Measurements from ENCODE around the gene ARPC2. TPM values are rescaled to one million over a fixed set of nuclear protein-coding genes. Genes with fewer than 3 reads are reported as not detected.
A peak's percentile ranks its signal among the peaks of the same experiment; 100 is the strongest.

The ARPC2 gene
- polyA plus RNA-seq, 1 donor (not counting 4 experiments of a cell fraction or from before 2014, with no cell fraction given), result 1,121 TPM

GRCh38 chr2:218296847-218297246 lies 79.9 kb downstream of the ARPC2 start:
- Histone ChIP-seq H3K9me1 (ENCODE audit: control insufficient read depth, extremely low read depth, insufficient read depth, low read length) (no peaks in the 10 kb centered on the region), H2AFZ (ENCODE audit: control insufficient read depth, low read length) (no peak overlapping the region), H3K9me3 (ENCODE audit: control insufficient read depth, low read depth, low read length) (no peaks in the 10 kb centered on the region), H3K27me3 (ENCODE audit: control insufficient read depth, extremely low read depth, insufficient read depth, low read length) (no peaks in the 10 kb centered on the region), H3K9ac (ENCODE audit: control insufficient read depth, extremely low read depth, insufficient read depth, low read length) (peak overlapping the region; percentile 77), H3K4me1 (ENCODE audit: control insufficient read depth, extremely low read depth, insufficient read depth, low read length) (peaks cover 68% of the 10 kb centered on the region), H3K4me3 (ENCODE audit: control insufficient read depth in 2 of 3, extremely low read depth in 1 of 3, insufficient read depth in 2 of 3, low read depth in 1 of 3, low read length in 3 of 3) (no peak overlapping the region), H3K79me2 (ENCODE audit: control insufficient read depth, insufficient read depth, low read length) (peaks cover 5% of the 10 kb centered on the region), H3K36me3 (ENCODE audit: control insufficient read depth in 2 of 2, extremely low read depth in 1 of 2, insufficient read depth in 2 of 2, low read length in 2 of 2) (no peaks in the 10 kb centered on the region), H3K4me2 (ENCODE audit: control insufficient read depth, extremely low read depth, insufficient read depth, low read depth, low read length) (no peak overlapping the region), H3K27ac (ENCODE audit: control insufficient read depth, insufficient read depth, low read length) (peak overlapping the region; percentile 85), H4K20me1 (ENCODE audit: control insufficient read depth, extremely low read depth, insufficient read depth, low read length) (no peaks in the 10 kb centered on the region)
- dilution Hi-C loops (cut with MboI; ENCODE audit: extremely low pct_ligation_motif_present, low sequenced_read_pairs), result no loop called here
- TF ChIP-seq CTCF (optimal IDR thresholded peaks at IDR 0.05 in 1 of 3, IDR thresholded peaks at IDR 0.05 in 1 of 3, conservative IDR thresholded peaks at IDR 0.05 in 1 of 3; ENCODE audit: extremely low read depth in 1 of 3, insufficient read depth in 2 of 3, low read length in 3 of 3) (peak in 2 of 3 experiments; percentile 14 to 33), EZH2 (IDR thresholded peaks at IDR 0.05; ENCODE audit: low read length) (no peak)
- DNase-seq (ENCODE audit: low read depth, low spot score) (no peak), FAIRE-seq (no peak)

- Histone ChIP-seq H4K20me1 (ENCODE audit: control insufficient read depth, extremely low read depth, insufficient read depth, low read length) (no peaks in the 10 kb centered on the region), H3K27me3 (ENCODE audit: control insufficient read depth, extremely low read depth, insufficient read depth, low read length) (no peaks in the 10 kb centered on the region), H3K9me3 (ENCODE audit: control insufficient read depth, low read depth, low read length) (no peaks in the 10 kb centered on the region), H3K4me1 (ENCODE audit: control insufficient read depth, extremely low read depth, insufficient read depth, low read length) (peaks cover 59% of the 10 kb centered on the region), H2AFZ (ENCODE audit: control insufficient read depth, low read length) (peak overlapping the region; percentile 39), H3K4me2 (ENCODE audit: control insufficient read depth, extremely low read depth, insufficient read depth, low read depth, low read length) (peak overlapping the region; percentile 60), H3K79me2 (ENCODE audit: control insufficient read depth, insufficient read depth, low read length) (no peaks in the 10 kb centered on the region), H3K4me3 (ENCODE audit: control insufficient read depth in 2 of 3, extremely low read depth in 1 of 3, insufficient read depth in 2 of 3, low read depth in 1 of 3, low read length in 3 of 3) (peak overlapping the region in 1 of 3 experiments; percentile 37), H3K27ac (ENCODE audit: control insufficient read depth, insufficient read depth, low read length) (peak overlapping the region; percentile 85), H3K9ac (ENCODE audit: control insufficient read depth, extremely low read depth, insufficient read depth, low read length) (peak overlapping the region; percentile 77), H3K9me1 (ENCODE audit: control insufficient read depth, extremely low read depth, insufficient read depth, low read length) (no peaks in the 10 kb centered on the region), H3K36me3 (ENCODE audit: control insufficient read depth in 2 of 2, extremely low read depth in 1 of 2, insufficient read depth in 2 of 2, low read length in 2 of 2) (no peaks in the 10 kb centered on the region)
- dilution Hi-C loops (cut with MboI; ENCODE audit: extremely low pct_ligation_motif_present, low sequenced_read_pairs), result no loop called here
- no peak for DNase-seq (ENCODE audit: low read depth, low spot score)
- TF ChIP-seq CTCF (optimal IDR thresholded peaks at IDR 0.05 in 1 of 3, IDR thresholded peaks at IDR 0.05 in 1 of 3, conservative IDR thresholded peaks at IDR 0.05 in 1 of 3; ENCODE audit: extremely low read depth in 1 of 3, insufficient read depth in 2 of 3, low read length in 3 of 3) (no peak), EZH2 (IDR thresholded peaks at IDR 0.05; ENCODE audit: low read length) (no peak)
- no peak for FAIRE-seq
Observed at GRCh38 chr2:218298314-218298875, 81.4 kb downstream of the ARPC2 start.

All from keratinocyte (primary cell).